ENCODE results near the gene TOMT. TPM values are rescaled to one million over a fixed set of nuclear protein-coding genes. Genes with fewer than 3 reads are reported as not detected.

Gene TOMT
- total and polyA plus RNA-seq, 2 experiments from 2014 or later = not detected

- no peak overlapping the region for H3K27ac ChIP-seq
- H3K4me1 ChIP-seq (ENCODE audit: insufficient read depth) = peaks cover 21% of the 10 kb centered on the region
- H3K9me2 ChIP-seq (ENCODE audit: insufficient read depth) = no peaks in the 10 kb centered on the region
- no peaks in the 10 kb centered on the region for H3K9me3 ChIP-seq (ENCODE audit: low read depth)
- H2AFZ ChIP-seq = no peak overlapping the region
- in situ Hi-C loops (cut with MboI) = no loop called here
- peak; percentile 27 for DNase-seq
- peak overlapping the region; percentile 94; the same call in 1 of the 2 replicates for H3K9ac ChIP-seq
- H3K27me3 ChIP-seq (replicated peaks; ENCODE audit: insufficient read depth) = no peaks in the 10 kb centered on the region
- H3K79me2 ChIP-seq (ENCODE audit: insufficient read depth) = peaks cover 44% of the 10 kb centered on the region
- H3K4me3 ChIP-seq = no peak overlapping the region
- H3K36me3 ChIP-seq (ENCODE audit: low read depth) = peaks cover 17% of the 10 kb centered on the region; the same call in 1 of the 2 replicates
- 100% methylated on average over 1 of the region's 1 CpG for WGBS, 2 experiments (ENCODE audit: low coverage in 1 of 2, low lambda C conversion rate in 2 of 2, missing lambda C conversion rate in 2 of 2)
- no peaks in the 10 kb centered on the region for H4K20me1 ChIP-seq (ENCODE audit: insufficient read depth)
- H3F3A ChIP-seq (ENCODE audit: insufficient read depth) = peaks cover 11% of the 10 kb centered on the region
- H3K4me2 ChIP-seq (ENCODE audit: unreplicated experiment) = peak overlapping the region; percentile 12
- TF ChIP-seq EZH2 (IDR thresholded peaks at IDR 0.05; ENCODE audit: insufficient read depth, poor library complexity, severe bottlenecking) (no peak), EZH2phosphoT487 (IDR thresholded peaks at IDR 0.05; ENCODE audit: insufficient read depth, low read depth) (no peak)
Observed at GRCh38 chr11:72100462-72100861, 5.3 kb upstream of the TOMT start.

- H3F3A ChIP-seq (ENCODE audit: insufficient read depth) = peaks cover 11% of the 10 kb centered on the region
- no peaks in the 10 kb centered on the region for H4K20me1 ChIP-seq (ENCODE audit: insufficient read depth)
- H3K9me2 ChIP-seq (ENCODE audit: insufficient read depth) = no peaks in the 10 kb centered on the region
- in situ Hi-C loops (cut with MboI) = no loop called here
- H3K4me3 ChIP-seq = peak overlapping the region; percentile 97
- H3K4me2 ChIP-seq (ENCODE audit: unreplicated experiment) = peak overlapping the region; percentile 94
- H2AFZ ChIP-seq = peak overlapping the region; percentile 59; the same call in 1 of the 2 replicates
- H3K9me3 ChIP-seq (ENCODE audit: low read depth) = no peaks in the 10 kb centered on the region
- peak; percentile 27 for DNase-seq
- peaks cover 21% of the 10 kb centered on the region for H3K4me1 ChIP-seq (ENCODE audit: insufficient read depth)
- peaks cover 10% of the 10 kb centered on the region; the same call in 1 of the 2 replicates for H3K36me3 ChIP-seq (ENCODE audit: low read depth)
- 47 to 48% methylated on average over 4 of the region's 4 CpGs for WGBS, 2 experiments (ENCODE audit: low coverage in 1 of 2, low lambda C conversion rate in 2 of 2, missing lambda C conversion rate in 2 of 2)
- peak overlapping the region; percentile 84 for H3K27ac ChIP-seq
- H3K9ac ChIP-seq = peak overlapping the region; percentile 94
- H3K79me2 ChIP-seq (ENCODE audit: insufficient read depth) = peaks cover 44% of the 10 kb centered on the region
- no peaks in the 10 kb centered on the region for H3K27me3 ChIP-seq (replicated peaks; ENCODE audit: insufficient read depth)
- TF ChIP-seq EZH2 (IDR thresholded peaks at IDR 0.05; ENCODE audit: insufficient read depth, poor library complexity, severe bottlenecking) (no peak), EZH2phosphoT487 (IDR thresholded peaks at IDR 0.05; ENCODE audit: insufficient read depth, low read depth) (no peak)
Observed at GRCh38 chr11:72102162-72102561, 3.6 kb upstream of the TOMT start.

GRCh38 chr11:72102631-72102945, 3.1 kb upstream of the TOMT start:
- WGBS, 2 experiments (ENCODE audit: low coverage in 1 of 2, low lambda C conversion rate in 2 of 2, missing lambda C conversion rate in 2 of 2) = 1% methylated on average over 9 of the region's 9 CpGs
- Histone ChIP-seq H3K4me1 (ENCODE audit: insufficient read depth) (peaks cover 21% of the 10 kb centered on the region), H3K9ac (peak overlapping the region; percentile 94), H3K4me2 (ENCODE audit: unreplicated experiment) (peak overlapping the region; percentile 94), H3K27me3 (replicated peaks; ENCODE audit: insufficient read depth) (no peaks in the 10 kb centered on the region), H2AFZ (peak overlapping the region; percentile 59), H3K9me3 (ENCODE audit: low read depth) (no peaks in the 10 kb centered on the region), H3K27ac (peak overlapping the region; percentile 84), H4K20me1 (ENCODE audit: insufficient read depth) (no peaks in the 10 kb centered on the region), H3K79me2 (ENCODE audit: insufficient read depth) (peaks cover 44% of the 10 kb centered on the region), H3K36me3 (ENCODE audit: low read depth) (peaks cover 6% of the 10 kb centered on the region; the same call in 1 of the 2 replicates), H3K4me3 (peak overlapping the region; percentile 97), H3F3A (ENCODE audit: insufficient read depth) (peaks cover 11% of the 10 kb centered on the region), H3K9me2 (ENCODE audit: insufficient read depth) (no peaks in the 10 kb centered on the region)
- in situ Hi-C loops (cut with MboI) = no loop called here
- TF ChIP-seq EZH2phosphoT487 (IDR thresholded peaks at IDR 0.05; ENCODE audit: insufficient read depth, low read depth) (no peak), EZH2 (IDR thresholded peaks at IDR 0.05; ENCODE audit: insufficient read depth, poor library complexity, severe bottlenecking) (no peak)
- no peak for DNase-seq

DNA sequence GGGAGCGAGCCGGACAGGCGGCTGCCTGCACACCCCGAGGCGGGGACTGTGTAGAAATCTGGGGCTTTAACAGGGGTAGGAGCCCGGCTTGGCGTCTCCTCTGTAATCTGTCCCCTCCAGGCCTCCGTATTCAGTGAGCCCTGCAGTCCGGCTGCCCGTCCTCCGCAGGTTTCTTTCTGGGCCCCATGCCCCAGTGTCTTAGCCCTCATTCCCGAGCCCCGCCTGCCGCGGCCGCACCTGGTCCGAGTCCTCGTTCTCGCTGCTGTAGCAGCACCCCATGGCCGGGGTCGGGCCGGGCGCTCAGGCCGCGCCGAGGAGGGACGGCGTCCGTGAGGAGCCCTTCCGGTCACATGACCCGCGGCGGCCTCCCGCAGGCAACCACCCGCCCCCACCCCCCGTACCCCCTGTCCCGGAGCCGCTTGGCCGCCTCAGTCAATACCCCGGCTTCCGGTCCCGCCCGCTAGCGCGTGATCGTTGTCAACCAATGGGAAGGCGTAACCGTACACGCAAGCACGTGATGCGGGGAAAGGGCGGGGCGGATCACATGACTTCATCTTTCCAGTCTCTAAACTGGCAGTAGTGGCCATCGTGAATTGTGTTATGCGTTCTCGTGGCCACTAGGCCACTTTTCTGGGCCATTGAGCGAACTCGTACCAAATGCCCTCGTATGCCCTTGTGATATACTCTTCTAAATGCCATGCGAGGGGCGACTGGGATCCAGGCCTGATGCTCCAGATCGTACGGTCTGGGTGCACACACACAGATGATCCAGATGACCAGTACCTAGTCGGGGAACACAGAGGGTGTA, 2.6 kb upstream of the TOMT start, which contains the start of gene LAMTOR1:
Gene LAMTOR1 (minus strand): TSS at position 352 of the 808 bp plus-strand sequence. CDS start 73 bp downstream, at position 279.
- peak; percentile 100 for DNase-seq
- H3K9me3 ChIP-seq (ENCODE audit: low read depth) = no peaks in the 10 kb centered on the region
- TF ChIP-seq EZH2phosphoT487 (IDR thresholded peaks at IDR 0.05; ENCODE audit: insufficient read depth, low read depth) (no peak), EZH2 (IDR thresholded peaks at IDR 0.05; ENCODE audit: insufficient read depth, poor library complexity, severe bottlenecking) (no peak)
- H3K27ac ChIP-seq = peak within 1 kb of the TSS; percentile 84
- in situ Hi-C loops (cut with MboI) = no loop called here
- peaks cover 44% of the 10 kb centered on the region for H3K79me2 ChIP-seq (ENCODE audit: insufficient read depth)
- H3K36me3 ChIP-seq (ENCODE audit: low read depth) = 0 out of 2 replicates have a peak, but pooled peaks cover 3% of the 10 kb centered on the region
- H3K4me2 ChIP-seq (ENCODE audit: unreplicated experiment) = peak within 1 kb of the TSS; percentile 94
- peaks cover 11% of the 10 kb centered on the region for H3F3A ChIP-seq (ENCODE audit: insufficient read depth)
- H3K27me3 ChIP-seq (replicated peaks; ENCODE audit: insufficient read depth) = no peaks in the 10 kb centered on the region
- H3K9ac ChIP-seq = peak within 1 kb of the TSS; percentile 94
- H4K20me1 ChIP-seq (ENCODE audit: insufficient read depth) = no peaks in the 10 kb centered on the region
- WGBS, 2 experiments (ENCODE audit: low coverage in 1 of 2, low lambda C conversion rate in 2 of 2, missing lambda C conversion rate in 2 of 2) = 4% methylated on average over 53 to 63 of the region's 64 CpGs
- peaks cover 21% of the 10 kb centered on the region for H3K4me1 ChIP-seq (ENCODE audit: insufficient read depth)
- H2AFZ ChIP-seq = peak within 1 kb of the TSS; percentile 75
- H3K9me2 ChIP-seq (ENCODE audit: insufficient read depth) = no peaks in the 10 kb centered on the region
- peak within 1 kb of the TSS; percentile 97 for H3K4me3 ChIP-seq

Data from GM23248 (cell line).